IPS DF 6.9 (cell line): ENCODE measurements around the gene INO80E.

Experiments
- DNase-seq: peaks from one replicate; pipeline ENCODE4 v3.0.0-alpha.2; 2013; ENCODE audit warnings: low read depth, low spot score
- H3K27ac ChIP-seq: one replicate; pipeline ENCODE4 v1.5.1; 2013; ENCODE audit warnings: low read length, control low read depth
- H3K27me3 ChIP-seq: 2 replicates; pipeline ENCODE4 v1.6.1; 2013; ENCODE audit warnings: mild to moderate bottlenecking, low read length; ENCODE audit not compliant: control insufficient read depth, insufficient read depth
- H3K36me3 ChIP-seq: 2 replicates; pipeline ENCODE4 v1.6.1; 2013; ENCODE audit warnings: low read length; ENCODE audit not compliant: control insufficient read depth, insufficient read depth
- H3K4me1 ChIP-seq: 2 replicates; pipeline ENCODE4 v1.6.1; 2013; ENCODE audit warnings: low read length; ENCODE audit not compliant: control insufficient read depth, insufficient read depth
- H3K4me3 ChIP-seq: 2 replicates; pipeline ENCODE4 v1.5.1; 2013; ENCODE audit warnings: mild to moderate bottlenecking, low read length
- H3K9me3 ChIP-seq: 2 replicates; pipeline ENCODE4 v1.6.1; 2013; ENCODE audit warnings: low read length, inconsistent platforms; ENCODE audit not compliant: control insufficient read depth, insufficient read depth
- WGBS: extraction: QIAGEN DNeasy Blood & Tissue Kit; methylation state at CpG from one replicate; pipeline ENCODE4 v1.1.7; 2013; ENCODE audit warnings: mixed read lengths, missing lambda C conversion rate; ENCODE audit not compliant: insufficient read length, insufficient coverage; 5-methylcytosine and 5-hydroxymethylcytosine counted together

The INO80E gene

GRCh38 chr16:30024451-30024850 lies 28.4 kb downstream of the INO80E start:
- DNase-seq: no peak
- Histone ChIP-seq H3K27me3 (no peaks in the 10 kb centered on the region), H3K4me3 (no peak overlapping the region), H3K4me1 (peaks cover 4% of the 10 kb centered on the region), H3K36me3 (no peaks in the 10 kb centered on the region; the same call in 1 of the 2 replicates), H3K27ac (no peak overlapping the region), H3K9me3 (no peaks in the 10 kb centered on the region)
- WGBS: no CpG with 5 or more reads among the region's 16 CpGs

GRCh38 chr16:30025156-30025555 lies 29.1 kb downstream of the INO80E start:
- WGBS: no CpG with 5 or more reads among the region's 20 CpGs
- H3K27me3 ChIP-seq: no peaks in the 10 kb centered on the region

GRCh38 chr16:30025574-30025973 lies 29.5 kb downstream of the INO80E start:
- no peaks in the 10 kb centered on the region for H3K27me3 ChIP-seq
- H3K36me3 ChIP-seq: no peaks in the 10 kb centered on the region; the same call in 1 of the 2 replicates
- no peak for DNase-seq
- H3K4me1 ChIP-seq: peaks cover 5% of the 10 kb centered on the region
- no peak overlapping the region for H3K27ac ChIP-seq
- H3K4me3 ChIP-seq: no peak overlapping the region
- no CpG with 5 or more reads among the region's 7 CpGs for WGBS
- no peaks in the 10 kb centered on the region for H3K9me3 ChIP-seq

More at GRCh38 chr16:30025156-30025555, 29.1 kb downstream of the INO80E start:
- no peak overlapping the region for H3K4me3 ChIP-seq
- H3K4me1 ChIP-seq: peaks cover 5% of the 10 kb centered on the region
- no peak overlapping the region for H3K27ac ChIP-seq
- DNase-seq: no peak
- no peaks in the 10 kb centered on the region for H3K9me3 ChIP-seq
- no peaks in the 10 kb centered on the region; the same call in 1 of the 2 replicates for H3K36me3 ChIP-seq

- no CpG with 5 or more reads among the region's 18 CpGs for WGBS
- H3K27me3 ChIP-seq: no peaks in the 10 kb centered on the region
- H3K27ac ChIP-seq: no peak overlapping the region
- H3K4me1 ChIP-seq: peaks cover 5% of the 10 kb centered on the region
- H3K9me3 ChIP-seq: no peaks in the 10 kb centered on the region
- no peaks in the 10 kb centered on the region; the same call in 1 of the 2 replicates for H3K36me3 ChIP-seq
- no peak for DNase-seq
- no peak overlapping the region for H3K4me3 ChIP-seq
Measured at GRCh38 chr16:30026449-30026848, 30.4 kb downstream of the INO80E start.

- Histone ChIP-seq H3K4me1 (peaks cover 7% of the 10 kb centered on the region), H3K9me3 (no peaks in the 10 kb centered on the region), H3K27me3 (no peaks in the 10 kb centered on the region), H3K4me3 (no peak overlapping the region), H3K27ac (no peak overlapping the region), H3K36me3 (no peaks in the 10 kb centered on the region; the same call in 1 of the 2 replicates)
- no peak for DNase-seq
- no CpG with 5 or more reads among the region's 13 CpGs for WGBS
Measured at GRCh38 chr16:30027588-30028437, 31.8 kb downstream of the INO80E start.

GRCh38 chr16:30028438-30029076 lies 32.5 kb downstream of the INO80E start:
- Histone ChIP-seq H3K4me1 (peaks cover 7% of the 10 kb centered on the region), H3K27ac (no peak overlapping the region), H3K27me3 (no peaks in the 10 kb centered on the region), H3K36me3 (no peaks in the 10 kb centered on the region; the same call in 1 of the 2 replicates), H3K9me3 (no peaks in the 10 kb centered on the region), H3K4me3 (no peak overlapping the region)
- DNase-seq: no peak
- no CpG with 5 or more reads among the region's 18 CpGs for WGBS

- DNase-seq: no peak
- WGBS: no CpG with 5 or more reads among the region's 23 CpGs
- Histone ChIP-seq H3K27ac (no peak overlapping the region), H3K36me3 (no peaks in the 10 kb centered on the region; the same call in 1 of the 2 replicates), H3K9me3 (no peaks in the 10 kb centered on the region), H3K4me3 (peak overlapping the region; percentile 65; the same call in 1 of the 2 replicates), H3K4me1 (peaks cover 7% of the 10 kb centered on the region), H3K27me3 (no peaks in the 10 kb centered on the region)
Measured at GRCh38 chr16:30030011-30030685, 34.1 kb downstream of the INO80E start.

- H3K27ac ChIP-seq: no peak within 1 kb of the TSS
- H3K27me3 ChIP-seq: no peaks in the 10 kb centered on the region
- H3K36me3 ChIP-seq: no peaks in the 10 kb centered on the region; the same call in 1 of the 2 replicates
- WGBS: no CpG with 5 or more reads among the region's 27 CpGs
- peaks cover 7% of the 10 kb centered on the region for H3K4me1 ChIP-seq
- H3K9me3 ChIP-seq: no peaks in the 10 kb centered on the region
- H3K4me3 ChIP-seq: peak within 1 kb of the TSS; percentile 65; the same call in 1 of the 2 replicates
- DNase-seq: no peak
Measured at GRCh38 chr16:30030841-30031413, 34.9 kb downstream of the INO80E start, which contains the start of gene TLCD3B. Gene TLCD3B, minus strand, starts transcription at chr16:30031271. Its CDS starts 744 bp downstream, at chr16:30030527.

GRCh38 chr16:30031477-30031918 lies 35.5 kb downstream of the INO80E start:
- Histone ChIP-seq H3K27ac (no peak overlapping the region), H3K9me3 (no peaks in the 10 kb centered on the region), H3K27me3 (no peaks in the 10 kb centered on the region), H3K4me3 (peak overlapping the region; percentile 65; the same call in 1 of the 2 replicates), H3K36me3 (no peaks in the 10 kb centered on the region; the same call in 1 of the 2 replicates), H3K4me1 (peaks cover 7% of the 10 kb centered on the region)
- DNase-seq: no peak
- no CpG with 5 or more reads among the region's 11 CpGs for WGBS
